ENCODE results near the gene SYTL3.

DNA sequence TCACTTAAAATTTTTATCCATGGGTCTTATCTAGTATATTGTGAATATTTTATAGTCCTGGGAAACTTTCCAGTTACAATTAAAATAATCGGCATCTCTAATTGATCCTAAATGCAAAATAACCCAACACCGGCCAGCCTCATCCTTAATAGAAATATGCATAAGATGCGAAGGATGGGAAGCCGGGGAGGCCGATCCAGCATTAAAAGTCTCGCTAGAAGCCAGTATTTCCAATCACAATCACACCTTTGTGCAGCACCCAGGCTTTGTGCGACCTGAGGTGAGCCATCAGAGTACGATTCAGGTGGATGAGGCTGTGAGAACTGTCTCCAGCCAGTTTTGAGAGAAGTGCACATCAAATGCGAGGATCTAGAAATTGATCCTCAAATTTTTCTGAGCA, 104.0 kb downstream of the SYTL3 start:
- TF ChIP-seq, protein P1, sequence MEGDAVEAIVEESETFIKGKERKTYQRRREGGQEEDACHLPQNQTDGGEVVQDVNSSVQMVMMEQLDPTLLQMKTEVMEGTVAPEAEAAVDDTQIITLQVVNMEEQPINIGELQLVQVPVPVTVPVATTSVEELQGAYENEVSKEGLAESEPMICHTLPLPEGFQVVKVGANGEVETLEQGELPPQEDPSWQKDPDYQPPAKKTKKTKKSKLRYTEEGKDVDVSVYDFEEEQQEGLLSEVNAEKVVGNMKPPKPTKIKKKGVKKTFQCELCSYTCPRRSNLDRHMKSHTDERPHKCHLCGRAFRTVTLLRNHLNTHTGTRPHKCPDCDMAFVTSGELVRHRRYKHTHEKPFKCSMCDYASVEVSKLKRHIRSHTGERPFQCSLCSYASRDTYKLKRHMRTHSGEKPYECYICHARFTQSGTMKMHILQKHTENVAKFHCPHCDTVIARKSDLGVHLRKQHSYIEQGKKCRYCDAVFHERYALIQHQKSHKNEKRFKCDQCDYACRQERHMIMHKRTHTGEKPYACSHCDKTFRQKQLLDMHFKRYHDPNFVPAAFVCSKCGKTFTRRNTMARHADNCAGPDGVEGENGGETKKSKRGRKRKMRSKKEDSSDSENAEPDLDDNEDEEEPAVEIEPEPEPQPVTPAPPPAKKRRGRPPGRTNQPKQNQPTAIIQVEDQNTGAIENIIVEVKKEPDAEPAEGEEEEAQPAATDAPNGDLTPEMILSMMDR (optimal IDR thresholded peaks at IDR 0.05 in 1 of 3, IDR thresholded peaks at IDR 0.05 in 1 of 3, conservative IDR thresholded peaks at IDR 0.05 in 1 of 3; ENCODE audit: extremely low read depth in 1 of 3, insufficient read depth in 2 of 3, low read length in 3 of 3): no peak
- no peak for TF ChIP-seq EZH2 (IDR thresholded peaks at IDR 0.05; ENCODE audit: low read length)

Data from keratinocyte (primary cell).